Gastroesophageal sphincter (tissue), 3 donors: Measurements from ENCODE around the gene HELB.

ENCODE experiments used
- POLR2A ChIP-seq, 2 donors: fragments of 450-650 bp; IDR thresholded peaks; one replicate each; pipeline ENCODE4 v1.6.1; 2017; ENCODE audit warnings: antibody characterized with exemption in 2 of 2, mild to moderate bottlenecking in 2 of 2, moderate library complexity in 1 of 2
- POLR2AphosphoS5 ChIP-seq: sonication (generic); formaldehyde crosslinking; IDR thresholded peaks from one replicate; pipeline ENCODE4 v1.6.1; 2017; ENCODE audit warnings: antibody characterized with exemption
- TF ChIP-seq, protein P1 (sequence below), 4 experiments: fragments of 200-600 bp in 2 of 4; fragments of 450-650 bp in 2 of 4; sonication (generic) in 1 of 4; IDR thresholded peaks; one replicate each; pipeline ENCODE4 v1.5.1; 2017 to 2019; ENCODE audit warnings: antibody characterized with exemption in 4 of 4, mild to moderate bottlenecking in 2 of 4, moderate library complexity in 2 of 4

GRCh38 chr12:66354291-66354690 lies 52.0 kb downstream of the HELB start:
- TF ChIP-seq POLR2AphosphoS5 (no peak), POLR2A (IDR thresholded peaks at IDR 0.05) (no peak)
- TF ChIP-seq, protein P1, sequence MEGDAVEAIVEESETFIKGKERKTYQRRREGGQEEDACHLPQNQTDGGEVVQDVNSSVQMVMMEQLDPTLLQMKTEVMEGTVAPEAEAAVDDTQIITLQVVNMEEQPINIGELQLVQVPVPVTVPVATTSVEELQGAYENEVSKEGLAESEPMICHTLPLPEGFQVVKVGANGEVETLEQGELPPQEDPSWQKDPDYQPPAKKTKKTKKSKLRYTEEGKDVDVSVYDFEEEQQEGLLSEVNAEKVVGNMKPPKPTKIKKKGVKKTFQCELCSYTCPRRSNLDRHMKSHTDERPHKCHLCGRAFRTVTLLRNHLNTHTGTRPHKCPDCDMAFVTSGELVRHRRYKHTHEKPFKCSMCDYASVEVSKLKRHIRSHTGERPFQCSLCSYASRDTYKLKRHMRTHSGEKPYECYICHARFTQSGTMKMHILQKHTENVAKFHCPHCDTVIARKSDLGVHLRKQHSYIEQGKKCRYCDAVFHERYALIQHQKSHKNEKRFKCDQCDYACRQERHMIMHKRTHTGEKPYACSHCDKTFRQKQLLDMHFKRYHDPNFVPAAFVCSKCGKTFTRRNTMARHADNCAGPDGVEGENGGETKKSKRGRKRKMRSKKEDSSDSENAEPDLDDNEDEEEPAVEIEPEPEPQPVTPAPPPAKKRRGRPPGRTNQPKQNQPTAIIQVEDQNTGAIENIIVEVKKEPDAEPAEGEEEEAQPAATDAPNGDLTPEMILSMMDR (IDR thresholded peaks at IDR 0.05), result no peak
